GM23248 (cell line): ENCODE measurements around the gene LRRC30. TPM values are rescaled to one million over a fixed set of nuclear protein-coding genes. Genes with fewer than 3 reads are reported as not detected.
"Not testable (repeated sequence)": the region's sequence is repeated elsewhere in the genome, so short reads cannot be mapped to it uniquely, and the experiment has no call there.

Experiments
- DNase-seq: peaks from one replicate; pipeline ENCODE4 v3.0.0-alpha.2; 2015
- H2AFZ ChIP-seq: fragments of 200-600 bp; sonication (generic); 2 replicates; pipeline ENCODE4 v1.6.1; 2016; ENCODE audit warnings: antibody characterized with exemption
- H3F3A ChIP-seq: fragments of 200-600 bp; sonication (generic); 2 replicates; pipeline ENCODE4 v1.6.1; 2016; ENCODE audit warnings: mild to moderate bottlenecking, antibody characterized with exemption, mixed run types; ENCODE audit not compliant: insufficient read depth
- H3K27ac ChIP-seq: fragments of 200-600 bp; sonication (generic); 2 replicates; pipeline ENCODE4 v1.5.1; 2016; ENCODE audit warnings: mild to moderate bottlenecking
- H3K27me3 ChIP-seq: fragments of 200-600 bp; sonication (generic); replicated peaks from 2 replicates; pipeline ENCODE4 v1.6.1; 2016; ENCODE audit warnings: mild to moderate bottlenecking; ENCODE audit not compliant: insufficient read depth
- H3K36me3 ChIP-seq: fragments of 200-600 bp; sonication (generic); 2 replicates; pipeline ENCODE4 v1.6.1; 2016; ENCODE audit warnings: low read depth, mild to moderate bottlenecking
- H3K4me1 ChIP-seq: fragments of 200-600 bp; sonication (generic); 2 replicates; pipeline ENCODE4 v1.6.1; 2016; ENCODE audit warnings: mild to moderate bottlenecking; ENCODE audit not compliant: insufficient read depth
- H3K4me2 ChIP-seq: fragments of 200-600 bp; sonication (generic); one replicate; pipeline ENCODE4 v1.6.1; 2016; ENCODE audit warnings: mild to moderate bottlenecking; ENCODE audit not compliant: unreplicated experiment
- H3K4me3 ChIP-seq: fragments of 200-600 bp; sonication (generic); 2 replicates; pipeline ENCODE4 v1.5.1; 2016; ENCODE audit warnings: mild to moderate bottlenecking
- H3K79me2 ChIP-seq: fragments of 200-600 bp; sonication (generic); 2 replicates; pipeline ENCODE4 v1.6.1; 2016; ENCODE audit warnings: mild to moderate bottlenecking; ENCODE audit not compliant: insufficient read depth
- H3K9ac ChIP-seq: fragments of 200-600 bp; sonication (generic); 2 replicates; pipeline ENCODE4 v1.6.1; 2016; ENCODE audit warnings: mild to moderate bottlenecking
- H3K9me2 ChIP-seq: fragments of 200-600 bp; sonication (generic); 2 replicates; pipeline ENCODE4 v1.6.1; 2016; ENCODE audit warnings: mixed run types, mild to moderate bottlenecking, moderate library complexity; ENCODE audit not compliant: insufficient read depth
- H3K9me3 ChIP-seq: fragments of 200-600 bp; sonication (generic); one replicate; pipeline ENCODE4 v1.6.1; 2017; ENCODE audit warnings: low read depth
- H4K20me1 ChIP-seq: fragments of 200-600 bp; sonication (generic); 2 replicates; pipeline ENCODE4 v1.6.0; 2016; ENCODE audit not compliant: insufficient read depth
- EZH2 ChIP-seq: fragments of 200-600 bp; sonication (generic); IDR thresholded peaks from 2 replicates; pipeline ENCODE4 v1.6.1; 2018; ENCODE audit warnings: antibody characterized with exemption, mild to moderate bottlenecking; ENCODE audit not compliant: insufficient read depth, poor library complexity, severe bottlenecking
- EZH2phosphoT487 ChIP-seq: fragments of 200-600 bp; sonication (generic); IDR thresholded peaks from 2 replicates; pipeline ENCODE4 v1.6.1; 2018; ENCODE audit warnings: antibody characterized with exemption, moderate library complexity, mild to moderate bottlenecking, low read depth; ENCODE audit not compliant: insufficient read depth
- WGBS, 2 experiments: methylation state at CpG; one replicate each; pipeline ENCODE4 v1.1.6; 2015 to 2017; ENCODE audit warnings: low lambda C conversion rate in 2 of 2, low coverage in 1 of 2; ENCODE audit errors: missing lambda C conversion rate in 2 of 2; 5-methylcytosine and 5-hydroxymethylcytosine counted together
- in situ Hi-C: fragments of 300-500 bp; cut with MboI; formaldehyde crosslinking; loops from 2 replicates; pipeline ENCODE4 v1.15.0; 2020
- polyA plus RNA-seq: library from polyadenylated mRNA; unstranded; fragments of >200 nt; fragmentation: Nextera tagmentation; extraction: Ambion mirVana; gene quantifications from 2 replicates; pipeline ENCODE4 v1.2.1, GENCODE V29; 2016
- total RNA-seq: library from RNA; depleted of rRNA; stranded (reverse); fragments of >200 nt; shearing (Covaris generic); gene quantifications from 2 replicates; pipeline ENCODE4 v1.2.3, GENCODE V29; 2014

LRRC30 gene
- total and polyA plus RNA-seq, 2 experiments from 2014 or later, result not detected

- Histone ChIP-seq H4K20me1 (no peaks in the 10 kb centered on the region), H3K9ac (no peak overlapping the region), H3K27ac (no peak overlapping the region), H2AFZ (no peak overlapping the region), H3K36me3 (no peaks in the 10 kb centered on the region), H3K9me3 (no peaks in the 10 kb centered on the region), H3F3A (no peaks in the 10 kb centered on the region), H3K9me2 (no peaks in the 10 kb centered on the region), H3K79me2 (no peaks in the 10 kb centered on the region), H3K4me1 (no peaks in the 10 kb centered on the region), H3K27me3 (no peaks in the 10 kb centered on the region), H3K4me3 (no peak overlapping the region), H3K4me2 (no peak overlapping the region)
- no peak for TF ChIP-seq EZH2
- no peak for TF ChIP-seq EZH2phosphoT487
- WGBS, 2 experiments, result 84 to 93% methylated on average over 4 of the region's 4 CpGs
- no peak for DNase-seq
- in situ Hi-C loops, result no loop called here
Measured at GRCh38 chr18:7201096-7201495, 29.8 kb upstream of the LRRC30 start.

- no peak overlapping the region for H3K4me3 ChIP-seq
- H3F3A ChIP-seq, result no peaks in the 10 kb centered on the region
- no peaks in the 10 kb centered on the region for H3K79me2 ChIP-seq
- H3K4me1 ChIP-seq, result 0 out of 2 replicates have a peak, but pooled peaks cover under 1% of the 10 kb centered on the region
- H3K9me3 ChIP-seq, result no peaks in the 10 kb centered on the region
- no peak overlapping the region for H3K9ac ChIP-seq
- H3K27me3 ChIP-seq, result no peaks in the 10 kb centered on the region
- H3K9me2 ChIP-seq, result no peaks in the 10 kb centered on the region
- no peaks in the 10 kb centered on the region for H4K20me1 ChIP-seq
- in situ Hi-C loops, result no loop called here
- H3K4me2 ChIP-seq, result no peak overlapping the region
- no peak for DNase-seq
- no peak for TF ChIP-seq EZH2phosphoT487
- no peak for TF ChIP-seq EZH2
- 86 to 87% methylated on average over 9 of the region's 9 CpGs for WGBS, 2 experiments
- no peak overlapping the region for H3K27ac ChIP-seq
- no peaks in the 10 kb centered on the region for H3K36me3 ChIP-seq
- H2AFZ ChIP-seq, result no peak overlapping the region
Measured at GRCh38 chr18:7202169-7202568, 28.7 kb upstream of the LRRC30 start.

- H3K9me2 ChIP-seq, H3K4me2 ChIP-seq, H3K27me3 ChIP-seq, in situ Hi-C loops, DNase-seq, H4K20me1 ChIP-seq, H2AFZ ChIP-seq, H3K27ac ChIP-seq, H3K4me3 ChIP-seq, H3K9me3 ChIP-seq, H3F3A ChIP-seq, H3K36me3 ChIP-seq, H3K9ac ChIP-seq, H3K79me2 ChIP-seq, H3K4me1 ChIP-seq: not testable (repeated sequence)
- WGBS, 2 experiments, result 88 to 90% methylated on average over 11 to 27 of the region's 29 CpGs
Measured at GRCh38 chr18:7203601-7204000, 27.3 kb upstream of the LRRC30 start.

- no peaks in the 10 kb centered on the region for H4K20me1 ChIP-seq
- no peak overlapping the region for H3K4me2 ChIP-seq
- H3F3A ChIP-seq, result no peaks in the 10 kb centered on the region
- TF ChIP-seq EZH2, result no peak
- no peak for TF ChIP-seq EZH2phosphoT487
- H3K9ac ChIP-seq, result no peak overlapping the region
- H2AFZ ChIP-seq, result no peak overlapping the region
- no peaks in the 10 kb centered on the region for H3K27me3 ChIP-seq
- H3K79me2 ChIP-seq, result no peaks in the 10 kb centered on the region
- H3K4me1 ChIP-seq, result 0 out of 2 replicates have a peak, but pooled peaks cover 6% of the 10 kb centered on the region
- H3K9me2 ChIP-seq, result no peaks in the 10 kb centered on the region
- no peak overlapping the region for H3K4me3 ChIP-seq
- H3K36me3 ChIP-seq, result no peaks in the 10 kb centered on the region
- no peaks in the 10 kb centered on the region for H3K9me3 ChIP-seq
- in situ Hi-C loops, result no loop called here
- DNase-seq, result no peak
- no peak overlapping the region for H3K27ac ChIP-seq
Measured at GRCh38 chr18:7205346-7205745, 25.5 kb upstream of the LRRC30 start.

- no peaks in the 10 kb centered on the region for H3K27me3 ChIP-seq
- H2AFZ ChIP-seq, result no peak overlapping the region
- TF ChIP-seq EZH2phosphoT487, result no peak
- no peak for TF ChIP-seq EZH2
- no peak overlapping the region for H3K4me3 ChIP-seq
- H3K36me3 ChIP-seq, result no peaks in the 10 kb centered on the region
- no peaks in the 10 kb centered on the region for H3F3A ChIP-seq
- H3K4me1 ChIP-seq, result 0 out of 2 replicates have a peak, but pooled peaks cover 6% of the 10 kb centered on the region
- in situ Hi-C loops, result no loop called here
- 62 to 65% methylated on average over 6 of the region's 6 CpGs for WGBS, 2 experiments
- no peaks in the 10 kb centered on the region for H3K9me2 ChIP-seq
- no peak overlapping the region for H3K4me2 ChIP-seq
- no peak for DNase-seq
- H3K27ac ChIP-seq, result no peak overlapping the region
- no peaks in the 10 kb centered on the region for H3K9me3 ChIP-seq
- no peak overlapping the region for H3K9ac ChIP-seq
- H4K20me1 ChIP-seq, result no peaks in the 10 kb centered on the region
- H3K79me2 ChIP-seq, result no peaks in the 10 kb centered on the region
Measured at GRCh38 chr18:7206217-7206616, 24.7 kb upstream of the LRRC30 start.
